ENCODE data around the gene USP36.
A peak's percentile ranks its signal among the peaks of the same experiment; 100 is the strongest.
"Not testable (repeated sequence)": the region's sequence is repeated elsewhere in the genome, so short reads cannot be mapped to it uniquely, and the experiment has no call there.

USP36 gene

DNA sequence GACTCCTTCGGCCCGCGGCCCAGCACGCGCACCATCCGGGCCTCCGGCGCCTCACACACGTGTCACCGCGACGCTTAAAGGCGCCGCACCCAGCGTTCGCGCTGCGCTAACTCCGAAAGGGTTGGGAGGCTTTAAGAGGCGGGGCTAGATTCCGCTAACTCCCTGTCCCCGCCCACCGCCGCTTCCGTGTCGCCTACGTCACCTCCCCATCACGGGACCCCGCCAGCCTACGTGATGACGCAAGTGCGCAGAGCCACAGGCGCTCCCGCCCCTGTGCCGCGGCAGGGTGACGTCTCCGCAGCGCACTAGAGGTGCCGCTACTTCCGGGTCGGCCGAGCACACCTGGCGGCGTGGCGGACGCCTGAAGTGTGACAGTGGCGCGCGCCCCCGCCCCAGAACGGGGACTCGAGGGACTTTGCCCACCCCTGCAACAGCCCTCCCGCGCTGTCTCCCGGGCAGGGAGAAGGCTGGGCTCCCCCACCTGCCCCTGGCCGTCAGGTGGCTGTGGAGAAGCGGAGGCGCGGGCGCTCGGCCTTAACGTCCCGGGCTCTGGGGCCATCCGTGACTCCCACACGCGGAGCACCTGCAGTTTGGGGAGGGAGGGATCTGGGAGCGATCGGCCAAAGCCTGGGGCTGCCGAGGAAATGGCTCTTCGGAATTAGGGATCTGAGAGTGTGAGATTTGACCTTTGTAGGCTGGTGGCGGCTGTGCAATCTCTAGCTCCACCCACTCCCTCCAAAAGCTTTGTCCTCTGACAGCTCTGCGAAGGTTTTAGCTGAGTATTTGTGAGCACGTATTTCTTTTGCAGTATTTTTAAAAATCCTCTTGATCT is at the start of gene USP36:
TSS of gene USP36 (minus strand) at position 35 of the 832 bp plus-strand sequence. CDS start 4,451 bp downstream, outside the sequence.
- DNase-seq = peak; percentile 99

- DNase-seq = not testable (repeated sequence)
These were observed 49.5 kb upstream of the USP36 start for GRCh38 chr17:78890096-78890495.

- DNase-seq = no peak
These were observed 48.9 kb upstream of the USP36 start for GRCh38 chr17:78889531-78889930.

- no peak for DNase-seq
These were observed 48.4 kb upstream of the USP36 start for GRCh38 chr17:78888941-78889518.

DNA sequence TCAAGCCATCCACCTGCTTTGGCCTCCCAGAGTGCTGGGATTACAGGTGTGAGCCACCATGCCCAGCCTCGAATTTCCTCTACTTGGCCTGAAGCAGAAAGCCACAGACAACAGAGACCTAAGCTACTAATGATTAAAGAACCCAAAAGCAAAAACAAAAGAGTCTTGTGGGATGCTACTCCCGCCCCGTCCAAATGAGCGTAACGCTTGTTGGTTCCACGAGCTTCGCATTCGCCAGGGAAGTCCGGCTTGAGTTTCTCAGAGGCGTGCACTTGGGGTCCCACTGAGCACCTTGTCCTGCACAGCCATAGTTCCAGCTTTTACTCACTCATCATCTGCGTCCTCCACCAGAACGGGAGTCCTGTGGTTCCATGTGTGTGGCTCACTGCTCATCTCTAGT is 46.3 kb upstream of the USP36 start:
- no peak for DNase-seq

DNA sequence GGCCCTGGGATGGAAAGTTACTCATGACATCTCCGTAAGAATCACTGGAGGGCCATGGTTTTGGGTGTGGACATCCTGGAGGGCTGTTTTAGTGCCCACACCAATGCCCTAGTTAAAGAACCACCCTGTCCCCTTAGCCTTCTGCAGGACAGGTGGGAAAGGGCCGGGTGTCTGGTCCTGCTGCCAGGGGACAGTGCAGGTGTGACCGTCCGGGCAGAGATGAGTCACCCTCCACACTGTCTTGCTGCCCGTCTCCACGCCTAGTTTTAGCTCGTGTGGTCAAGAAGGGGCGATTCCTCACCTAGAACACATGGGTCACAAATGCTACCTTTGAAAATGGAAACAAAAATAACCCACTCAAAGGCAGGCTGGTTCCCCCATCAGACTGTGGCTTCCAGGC is 45.3 kb upstream of the USP36 start:
- no peak for DNase-seq

DNA sequence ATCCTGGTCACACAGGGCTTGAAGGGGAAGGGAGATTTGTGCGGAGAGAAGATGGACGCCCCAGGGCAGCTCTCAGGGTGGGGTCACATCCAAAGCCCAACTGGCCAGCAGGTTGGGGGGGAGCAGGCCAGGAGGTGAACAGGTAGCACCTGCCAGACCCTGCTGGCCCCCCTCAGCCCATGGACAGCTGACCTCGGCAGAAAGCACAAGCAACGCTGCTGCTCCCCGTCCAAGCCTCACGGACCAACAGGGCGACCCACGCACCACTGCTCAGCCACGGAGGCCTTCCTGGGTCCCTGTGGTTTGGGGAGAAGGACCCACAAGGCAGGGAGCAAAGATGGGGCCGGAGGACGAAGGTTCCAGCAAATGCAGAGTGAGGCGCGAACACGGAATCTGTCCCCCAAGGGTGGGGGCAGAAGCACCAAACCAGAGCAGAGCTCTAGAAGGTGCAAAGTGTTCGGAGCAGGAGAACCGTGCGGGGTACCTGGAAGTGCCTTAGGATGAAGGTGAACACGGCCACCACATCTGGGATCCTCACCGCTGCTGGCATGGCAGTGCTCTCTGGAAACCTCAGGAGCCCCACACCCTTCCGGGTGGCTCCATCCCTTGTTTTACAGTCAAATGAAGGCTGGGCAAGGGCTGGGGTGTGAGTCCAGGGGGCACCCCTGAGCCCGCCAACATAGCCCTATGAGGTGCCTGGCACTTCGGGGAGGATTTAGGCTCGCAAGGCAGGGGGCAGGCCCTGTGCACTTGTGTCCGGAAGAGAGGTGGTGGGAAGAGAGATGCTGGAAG is 44.5 kb upstream of the USP36 start:
- DNase-seq = no peak

DNA sequence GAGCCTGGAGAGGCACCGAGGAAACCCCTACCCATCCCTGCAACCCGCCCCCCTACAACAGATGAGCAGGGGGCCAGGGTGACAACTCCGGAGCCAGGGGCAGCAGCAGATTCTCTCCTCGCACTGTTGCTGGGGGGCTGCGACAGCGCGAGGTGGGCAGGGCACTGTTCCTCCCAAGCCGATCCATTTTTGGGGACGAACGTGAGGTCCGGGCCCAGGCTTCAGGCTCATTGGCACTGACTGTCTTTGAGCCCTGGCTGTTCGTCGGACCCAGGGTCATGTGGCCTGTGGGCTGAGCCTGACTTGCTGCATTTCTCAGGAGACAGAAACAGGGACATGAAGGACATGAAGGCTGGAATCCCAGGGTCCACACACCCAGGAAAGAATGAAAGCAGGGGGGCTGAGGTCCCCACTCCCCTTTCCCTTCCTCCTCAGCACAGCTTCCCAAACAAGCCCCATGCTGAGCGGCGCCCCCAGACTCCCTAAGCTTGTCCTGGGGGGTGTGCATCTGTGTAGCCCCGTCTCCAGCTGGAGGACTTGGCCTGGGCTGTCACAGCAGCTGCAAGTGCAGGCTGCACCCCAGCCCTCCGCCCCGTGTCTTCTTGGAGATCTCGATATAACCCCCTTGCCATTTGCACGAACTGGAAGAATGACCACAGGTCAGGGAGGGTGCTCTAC is 43.7 kb upstream of the USP36 start:
- no peak for DNase-seq

GRCh38 chr17:78883533-78884131 is 43.0 kb upstream of the USP36 start:
- peak; percentile 94 for DNase-seq

DNA sequence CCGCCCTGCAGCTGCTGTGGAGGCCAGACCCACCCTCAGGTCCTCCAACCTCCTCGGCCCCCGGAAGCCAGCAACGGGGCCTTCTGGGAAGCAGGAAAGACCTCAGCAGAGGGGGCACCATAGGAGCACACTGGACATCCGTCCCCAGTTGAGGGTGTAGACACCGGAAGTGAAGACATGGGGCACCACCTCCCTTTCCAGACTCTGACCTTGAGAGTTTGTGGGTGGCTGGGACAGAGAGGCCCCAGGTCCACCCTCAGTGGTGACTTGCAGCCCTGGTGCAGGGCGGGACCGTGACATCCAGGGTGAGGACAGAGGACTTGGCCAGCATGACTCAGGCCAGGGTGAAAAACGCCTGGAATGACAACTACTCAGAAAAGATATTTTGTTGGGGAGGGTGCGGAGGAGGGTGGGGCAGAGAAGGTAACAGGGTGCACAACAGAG is 42.5 kb upstream of the USP36 start:
- peak; percentile 76 for DNase-seq

DNA sequence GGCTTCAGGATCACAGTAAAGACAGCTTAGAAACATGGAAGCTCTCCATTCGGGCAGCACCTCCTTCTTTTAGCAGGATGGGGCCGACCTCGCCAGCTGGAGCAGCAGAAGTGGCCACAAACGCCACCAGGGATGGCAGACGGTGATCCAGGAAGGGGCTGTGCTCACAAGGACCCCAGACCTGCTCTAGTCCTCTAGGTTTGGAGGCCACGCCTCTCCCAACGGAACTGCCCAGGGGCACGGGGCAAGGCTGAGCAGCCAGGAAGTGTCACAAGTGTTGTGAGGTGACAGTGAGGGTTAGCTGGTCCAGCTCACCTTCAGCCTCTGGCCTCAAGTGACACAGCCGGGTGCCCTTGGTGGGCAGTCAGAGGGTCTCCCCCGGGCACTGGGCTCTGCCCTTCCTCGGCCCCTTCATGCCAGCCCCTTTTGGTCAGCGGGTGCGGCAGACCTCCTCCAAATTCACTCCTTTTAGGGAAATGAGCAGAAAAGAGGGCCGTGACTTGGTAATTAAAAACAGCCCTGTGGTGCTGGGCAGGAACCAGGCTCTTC is 42.0 kb upstream of the USP36 start:
- DNase-seq = no peak

DNA sequence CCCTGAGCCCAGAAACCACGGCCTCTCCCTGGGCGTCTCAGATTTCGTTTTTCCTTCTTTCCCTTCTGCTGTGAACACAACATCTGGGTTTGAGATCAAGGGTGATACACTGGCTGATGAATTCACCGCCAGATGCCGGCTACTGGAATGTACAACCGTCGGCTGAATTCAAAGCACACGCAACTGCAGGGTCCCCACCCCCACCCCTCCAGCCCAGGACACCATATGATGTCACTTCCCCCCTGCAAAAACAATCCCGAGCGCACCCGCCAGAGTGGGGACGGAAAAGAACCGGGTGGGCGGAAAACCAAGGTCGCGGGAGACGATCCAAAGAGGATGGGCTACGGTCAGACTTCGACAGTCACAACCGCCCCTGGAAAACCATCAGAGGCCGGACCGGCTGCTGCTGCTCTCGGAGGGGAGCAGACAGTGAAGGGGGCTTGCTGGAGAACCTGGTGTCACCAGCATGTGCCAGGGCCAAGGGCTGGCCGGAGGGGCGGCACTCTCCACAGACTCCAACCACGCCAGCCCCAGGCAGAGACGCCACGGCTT is 39.1 kb upstream of the USP36 start:
- peak; percentile 95 for DNase-seq

- DNase-seq = no peak
These were observed 38.4 kb upstream of the USP36 start for GRCh38 chr17:78878871-78879527.

DNA sequence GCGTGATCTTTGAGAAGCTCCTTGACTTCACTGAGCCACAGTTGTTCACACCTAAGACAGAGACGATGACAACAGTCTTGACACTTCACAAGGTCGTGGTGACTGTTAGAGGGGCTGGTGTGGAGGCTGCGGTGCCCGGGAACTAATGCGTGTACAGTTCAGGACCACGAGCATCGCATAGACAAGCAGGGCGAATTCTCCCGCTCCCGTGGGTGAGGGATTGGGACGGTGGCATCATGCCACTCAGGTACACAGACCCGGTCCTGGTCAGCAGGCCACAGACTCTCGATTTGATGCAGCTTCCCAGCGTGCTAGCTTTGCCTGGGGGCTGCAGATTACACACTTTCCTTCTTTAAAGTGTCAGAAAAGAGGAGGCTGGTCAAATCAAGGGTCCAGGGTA is 37.6 kb upstream of the USP36 start:
- DNase-seq = no peak

GRCh38 chr17:78876954-78877517 is 36.4 kb upstream of the USP36 start:
- not testable (repeated sequence) for DNase-seq

- no peak for DNase-seq
These were observed 35.5 kb upstream of the USP36 start for GRCh38 chr17:78876094-78876597.

DNA sequence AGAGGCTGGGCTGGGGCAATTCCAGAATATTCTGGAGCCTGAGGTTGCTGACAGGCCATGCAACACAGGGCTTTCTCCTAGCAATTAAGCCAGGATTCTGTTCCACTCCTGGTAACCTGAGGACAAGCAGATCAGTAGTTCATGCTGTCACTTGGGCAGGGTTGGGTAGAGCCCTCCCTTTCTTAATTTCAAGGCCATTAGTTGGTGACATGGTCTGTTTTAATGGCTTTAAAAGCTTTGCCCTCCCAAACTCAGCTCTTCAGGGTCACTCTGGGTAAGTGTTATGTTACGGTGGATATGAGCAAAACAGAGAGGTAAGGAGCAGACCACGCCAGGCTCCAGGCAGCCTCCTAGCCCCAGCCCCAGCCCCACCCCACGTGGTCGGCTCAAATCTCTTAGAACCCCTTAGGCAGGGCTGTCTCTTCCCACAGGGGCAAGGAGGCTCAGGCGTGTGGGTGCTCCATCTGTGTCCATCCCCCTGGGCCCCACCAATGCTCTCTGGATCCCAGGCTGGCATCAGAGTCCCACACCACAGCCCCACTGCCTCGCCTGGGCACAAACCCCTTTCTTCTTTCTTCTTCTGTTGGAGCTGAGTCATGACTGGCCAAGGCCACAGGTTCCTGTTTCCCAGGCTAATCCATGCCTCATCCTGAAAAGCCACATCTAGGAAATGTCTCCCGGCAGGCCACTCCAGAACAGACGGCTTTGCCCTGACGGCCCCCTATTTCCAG is 34.9 kb upstream of the USP36 start:
- peak; percentile 24 for DNase-seq

GRCh38 chr17:78873519-78874340 is 33.1 kb upstream of the USP36 start:
- peak; percentile 21 for DNase-seq

DNA sequence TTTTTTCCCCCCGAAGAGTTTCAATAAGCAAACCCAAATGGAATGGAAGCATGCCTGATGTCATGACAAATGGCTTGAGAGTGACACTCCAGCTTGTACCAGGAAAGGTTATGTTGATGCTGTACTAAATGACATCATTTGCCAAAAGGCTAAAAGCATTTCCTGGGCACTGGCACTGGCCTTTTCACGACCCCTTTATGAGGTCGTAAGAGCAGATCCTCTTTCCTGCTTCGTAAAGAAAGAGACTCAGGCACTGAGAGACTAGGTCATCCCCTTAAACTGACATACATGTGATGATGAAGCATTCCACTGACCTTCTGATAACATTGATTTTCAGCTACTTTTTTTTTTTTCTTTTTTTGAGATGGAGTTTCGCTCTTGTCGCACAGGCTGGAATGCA is 31.9 kb upstream of the USP36 start:
- DNase-seq = no peak
